GM23338 (cell line): Measurements from ENCODE around the gene OSBPL10. TPM values are rescaled to one million over a fixed set of nuclear protein-coding genes. Genes with fewer than 3 reads are reported as not detected.

Source experiments
- ATAC-seq: fragments of 200-7000 bp; cut with Tn5 transposase; 3 replicates; pipeline ENCODE4 v1.9.1; 2020
- DNase-seq: peaks from one replicate; pipeline ENCODE4 v3.0.0-alpha.2; 2015; ENCODE audit warnings: low spot score
- H2AFZ ChIP-seq: fragments of 200-600 bp; sonication (generic); 2 replicates; pipeline ENCODE4 v1.8.0; 2016; ENCODE audit warnings: antibody characterized with exemption, mild to moderate bottlenecking, moderate library complexity
- H3F3A ChIP-seq: fragments of 200-600 bp; sonication (generic); replicated peaks from 2 replicates; pipeline ENCODE4 v1.8.0; 2017; ENCODE audit warnings: antibody characterized with exemption, mixed run types, low read depth
- H3K27ac ChIP-seq: fragments of 200-600 bp; sonication (generic); 2 replicates; pipeline ENCODE4 v1.6.1; 2016; ENCODE audit warnings: low read depth
- H3K27me3 ChIP-seq: fragments of 200-600 bp; sonication (generic); 2 replicates; pipeline ENCODE4 v1.8.0; 2016; ENCODE audit warnings: mild to moderate bottlenecking, mixed run types, moderate library complexity; ENCODE audit not compliant: insufficient read depth
- H3K36me3 ChIP-seq: fragments of 200-600 bp; sonication (generic); 2 replicates; pipeline ENCODE4 v1.8.0; 2016; ENCODE audit warnings: mild to moderate bottlenecking; ENCODE audit not compliant: insufficient read depth
- H3K4me1 ChIP-seq: fragments of 200-600 bp; sonication (generic); 2 replicates; pipeline ENCODE4 v1.8.0; 2016; ENCODE audit warnings: mild to moderate bottlenecking, moderate library complexity; ENCODE audit not compliant: insufficient read depth
- H3K4me2 ChIP-seq: fragments of 200-600 bp; sonication (generic); 2 replicates; pipeline ENCODE4 v1.7.1; 2017; ENCODE audit warnings: mixed run types
- H3K4me3 ChIP-seq: fragments of 200-600 bp; sonication (generic); 2 replicates; pipeline ENCODE4 v1.6.1; 2016; ENCODE audit warnings: mixed run types
- H3K79me2 ChIP-seq: fragments of 200-600 bp; sonication (generic); replicated peaks from 2 replicates; pipeline ENCODE4 v1.8.0; 2017; ENCODE audit warnings: mild to moderate bottlenecking; ENCODE audit not compliant: insufficient read depth
- H3K9me2 ChIP-seq: fragments of 200-600 bp; sonication (generic); 2 replicates; pipeline ENCODE4 v1.8.0; 2017; ENCODE audit not compliant: insufficient read depth
- H4K20me1 ChIP-seq: fragments of 200-600 bp; sonication (generic); replicated peaks from 2 replicates; pipeline ENCODE4 v1.8.0; 2017; ENCODE audit warnings: mild to moderate bottlenecking; ENCODE audit not compliant: insufficient read depth
- H3K27ac Mint-ChIP-seq: 2 replicates; pipeline ENCODE4 v1.8.0; 2020; ENCODE audit warnings: inconsistent platforms, mild to moderate bottlenecking, moderate library complexity, mixed read lengths
- H3K27me3 Mint-ChIP-seq: 3 replicates; pipeline ENCODE4 v1.8.0; 2022; ENCODE audit warnings: low read depth, mild to moderate bottlenecking, moderate library complexity, mixed read lengths, inconsistent platforms; ENCODE audit not compliant: insufficient read depth, poor library complexity
- H3K36me3 Mint-ChIP-seq: 3 replicates; pipeline ENCODE4 v1.8.0; 2021; ENCODE audit warnings: low read depth, mild to moderate bottlenecking, inconsistent platforms, moderate library complexity, mixed read lengths
- H3K4me1 Mint-ChIP-seq: 3 replicates; pipeline ENCODE4 v1.8.0; 2020; ENCODE audit warnings: mild to moderate bottlenecking, inconsistent platforms, mixed read lengths
- H3K4me3 Mint-ChIP-seq: 3 replicates; pipeline ENCODE4 v1.8.0; 2021; ENCODE audit warnings: moderate library complexity, mild to moderate bottlenecking, inconsistent platforms, mixed read lengths
- H3K9me3 Mint-ChIP-seq: 3 replicates; pipeline ENCODE4 v1.8.0; 2020; ENCODE audit warnings: moderate library complexity, mild to moderate bottlenecking, inconsistent platforms, mixed read lengths
- CREB1 ChIP-seq: fragments of 250-450 bp; sonication (Bioruptor Pico); IDR thresholded peaks from 2 replicates; pipeline ENCODE4 v1.5.0; 2020; ENCODE audit warnings: low read depth, mild to moderate bottlenecking, moderate library complexity
- EZH2 ChIP-seq: fragments of 200-600 bp; sonication (generic); IDR thresholded peaks from one replicate; pipeline ENCODE4 v1.8.0; 2017; ENCODE audit warnings: antibody characterized with exemption, mild to moderate bottlenecking, low read depth; ENCODE audit not compliant: unreplicated experiment
- EZH2phosphoT487 ChIP-seq: fragments of 200-600 bp; sonication (generic); IDR thresholded peaks from one replicate; pipeline ENCODE4 v1.8.1; 2018; ENCODE audit warnings: antibody characterized with exemption; ENCODE audit not compliant: unreplicated experiment
- NANOG ChIP-seq: IDR thresholded peaks from 2 replicates; pipeline ENCODE4 v1.6.1; 2016; ENCODE audit warnings: antibody characterized with exemption, borderline replicate concordance
- POLR2AphosphoS5 ChIP-seq: IDR thresholded peaks from 2 replicates; pipeline ENCODE4 v1.6.1; 2016; ENCODE audit warnings: antibody characterized with exemption, low read depth
- ZNF114 ChIP-seq: fragments of 250-450 bp; sonication (Bioruptor Pico); IDR thresholded peaks from 2 replicates; pipeline ENCODE4 v1.5.0; 2020; ENCODE audit warnings: mild to moderate bottlenecking, moderate library complexity
- ZNF331 ChIP-seq: fragments of 250-450 bp; sonication (Bioruptor Pico); IDR thresholded peaks from 2 replicates; pipeline ENCODE4 v1.5.0; 2020; ENCODE audit warnings: low read depth, mild to moderate bottlenecking, moderate library complexity
- polyA plus RNA-seq: library from polyadenylated mRNA; unstranded; fragments of >200 nt; fragmentation: Nextera tagmentation; extraction: Ambion mirVana; gene quantifications from 2 replicates; pipeline ENCODE4 v1.2.1, GENCODE V29; 2016
- total RNA-seq: library from RNA; depleted of rRNA; stranded (reverse); fragments of >200 nt; shearing (Covaris generic); gene quantifications from 2 replicates; pipeline ENCODE4 v1.2.3, GENCODE V29; 2014
- TF ChIP-seq, protein P1 (sequence below): fragments of 250-450 bp; sonication (Bioruptor Pico); IDR thresholded peaks from 2 replicates; pipeline ENCODE4 v1.5.0; 2020; ENCODE audit warnings: mild to moderate bottlenecking, moderate library complexity
- TF ChIP-seq, protein P2 (sequence below): IDR thresholded peaks from 2 replicates; pipeline ENCODE4 v1.6.1; 2016; ENCODE audit warnings: antibody characterized with exemption

Gene OSBPL10
- total and polyA plus RNA-seq, 2 experiments from 2014 or later, result 23.8 to 149 TPM

DNA sequence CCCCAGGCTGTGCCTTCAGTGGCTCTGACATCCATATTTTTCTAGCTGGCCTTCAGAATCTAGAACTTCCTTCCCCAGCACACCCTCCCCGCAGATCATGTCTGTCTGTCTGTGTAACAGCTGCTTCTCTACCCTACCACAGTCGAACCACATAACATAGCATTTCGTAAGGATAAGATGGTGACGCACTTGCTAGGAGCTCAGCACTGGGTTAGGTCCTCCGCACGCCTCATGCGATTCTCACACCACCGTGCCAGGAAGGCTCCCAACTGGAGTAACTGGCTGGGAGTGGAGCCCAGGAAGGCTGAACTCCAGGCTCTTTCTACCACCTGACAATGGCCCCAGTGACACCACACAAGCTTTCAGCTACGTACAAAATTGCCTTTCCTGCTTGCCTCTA is 279.8 kb downstream of the OSBPL10 start:
- Mint-ChIP-seq H3K9me3 (no peaks in the 10 kb centered on the region; the same call in 2 of the 3 replicates), H3K36me3 (peaks cover 42% of the 10 kb centered on the region), H3K27me3 (peaks cover 12% of the 10 kb centered on the region), H3K4me1 (peaks cover 13% of the 10 kb centered on the region), H3K27ac (no peak overlapping the region), H3K4me3 (no peak overlapping the region)
- no peak overlapping the region for H3K4me3 ChIP-seq
- H3K4me1 ChIP-seq, result peaks cover 3% of the 10 kb centered on the region; the same call in 1 of the 2 replicates
- H3K27me3 ChIP-seq, result no peaks in the 10 kb centered on the region
- H4K20me1 ChIP-seq, result 0 out of 2 replicates have a peak, but pooled peaks cover 5% of the 10 kb centered on the region
- H3K79me2 ChIP-seq, result peaks cover 12% of the 10 kb centered on the region
- no peak overlapping the region for H3K27ac ChIP-seq
- H3K36me3 ChIP-seq, result 0 out of 2 replicates have a peak, but pooled peaks cover 16% of the 10 kb centered on the region
- TF ChIP-seq CREB1 (CRISPR knock-in tag) (no peak), ZNF331 (CRISPR knock-in tag) (no peak), ZNF114 (CRISPR knock-in tag) (no peak), EZH2 (no peak), EZH2phosphoT487 (no peak), NANOG (no peak), POLR2AphosphoS5 (no peak)
- TF ChIP-seq, protein P1, sequence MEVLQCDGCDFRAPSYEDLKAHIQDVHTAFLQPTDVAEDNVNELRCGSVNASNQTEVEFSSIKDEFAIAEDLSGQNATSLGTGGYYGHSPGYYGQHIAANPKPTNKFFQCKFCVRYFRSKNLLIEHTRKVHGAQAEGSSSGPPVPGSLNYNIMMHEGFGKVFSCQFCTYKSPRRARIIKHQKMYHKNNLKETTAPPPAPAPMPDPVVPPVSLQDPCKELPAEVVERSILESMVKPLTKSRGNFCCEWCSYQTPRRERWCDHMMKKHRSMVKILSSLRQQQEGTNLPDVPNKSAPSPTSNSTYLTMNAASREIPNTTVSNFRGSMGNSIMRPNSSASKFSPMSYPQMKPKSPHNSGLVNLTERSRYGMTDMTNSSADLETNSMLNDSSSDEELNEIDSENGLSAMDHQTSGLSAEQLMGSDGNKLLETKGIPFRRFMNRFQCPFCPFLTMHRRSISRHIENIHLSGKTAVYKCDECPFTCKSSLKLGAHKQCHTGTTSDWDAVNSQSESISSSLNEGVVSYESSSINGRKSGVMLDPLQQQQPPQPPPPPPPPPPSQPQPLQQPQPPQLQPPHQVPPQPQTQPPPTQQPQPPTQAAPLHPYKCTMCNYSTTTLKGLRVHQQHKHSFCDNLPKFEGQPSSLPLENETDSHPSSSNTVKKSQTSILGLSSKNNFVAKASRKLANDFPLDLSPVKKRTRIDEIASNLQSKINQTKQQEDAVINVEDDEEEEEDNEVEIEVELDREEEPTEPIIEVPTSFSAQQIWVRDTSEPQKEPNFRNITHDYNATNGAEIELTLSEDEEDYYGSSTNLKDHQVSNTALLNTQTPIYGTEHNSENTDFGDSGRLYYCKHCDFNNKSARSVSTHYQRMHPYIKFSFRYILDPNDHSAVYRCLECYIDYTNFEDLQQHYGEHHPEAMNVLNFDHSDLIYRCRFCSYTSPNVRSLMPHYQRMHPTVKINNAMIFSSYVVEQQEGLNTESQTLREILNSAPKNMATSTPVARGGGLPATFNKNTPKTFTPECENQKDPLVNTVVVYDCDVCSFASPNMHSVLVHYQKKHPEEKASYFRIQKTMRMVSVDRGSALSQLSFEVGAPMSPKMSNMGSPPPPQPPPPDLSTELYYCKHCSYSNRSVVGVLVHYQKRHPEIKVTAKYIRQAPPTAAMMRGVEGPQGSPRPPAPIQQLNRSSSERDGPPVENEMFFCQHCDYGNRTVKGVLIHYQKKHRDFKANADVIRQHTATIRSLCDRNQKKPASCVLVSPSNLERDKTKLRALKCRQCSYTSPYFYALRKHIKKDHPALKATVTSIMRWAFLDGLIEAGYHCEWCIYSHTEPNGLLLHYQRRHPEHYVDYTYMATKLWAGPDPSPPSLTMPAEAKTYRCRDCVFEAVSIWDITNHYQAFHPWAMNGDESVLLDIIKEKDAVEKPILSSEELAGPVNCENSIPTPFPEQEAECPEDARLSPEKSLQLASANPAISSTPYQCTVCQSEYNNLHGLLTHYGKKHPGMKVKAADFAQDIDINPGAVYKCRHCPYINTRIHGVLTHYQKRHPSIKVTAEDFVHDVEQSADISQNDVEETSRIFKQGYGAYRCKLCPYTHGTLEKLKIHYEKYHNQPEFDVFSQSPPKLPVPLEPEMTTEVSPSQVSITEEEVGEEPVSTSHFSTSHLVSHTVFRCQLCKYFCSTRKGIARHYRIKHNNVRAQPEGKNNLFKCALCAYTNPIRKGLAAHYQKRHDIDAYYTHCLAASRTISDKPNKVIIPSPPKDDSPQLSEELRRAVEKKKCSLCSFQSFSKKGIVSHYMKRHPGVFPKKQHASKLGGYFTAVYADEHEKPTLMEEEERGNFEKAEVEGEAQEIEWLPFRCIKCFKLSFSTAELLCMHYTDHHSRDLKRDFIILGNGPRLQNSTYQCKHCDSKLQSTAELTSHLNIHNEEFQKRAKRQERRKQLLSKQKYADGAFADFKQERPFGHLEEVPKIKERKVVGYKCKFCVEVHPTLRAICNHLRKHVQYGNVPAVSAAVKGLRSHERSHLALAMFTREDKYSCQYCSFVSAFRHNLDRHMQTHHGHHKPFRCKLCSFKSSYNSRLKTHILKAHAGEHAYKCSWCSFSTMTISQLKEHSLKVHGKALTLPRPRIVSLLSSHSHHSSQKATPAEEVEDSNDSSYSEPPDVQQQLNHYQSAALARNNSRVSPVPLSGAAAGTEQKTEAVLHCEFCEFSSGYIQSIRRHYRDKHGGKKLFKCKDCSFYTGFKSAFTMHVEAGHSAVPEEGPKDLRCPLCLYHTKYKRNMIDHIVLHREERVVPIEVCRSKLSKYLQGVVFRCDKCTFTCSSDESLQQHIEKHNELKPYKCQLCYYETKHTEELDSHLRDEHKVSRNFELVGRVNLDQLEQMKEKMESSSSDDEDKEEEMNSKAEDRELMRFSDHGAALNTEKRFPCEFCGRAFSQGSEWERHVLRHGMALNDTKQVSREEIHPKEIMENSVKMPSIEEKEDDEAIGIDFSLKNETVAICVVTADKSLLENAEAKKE (CRISPR knock-in tag), result no peak
- TF ChIP-seq, protein P2, sequence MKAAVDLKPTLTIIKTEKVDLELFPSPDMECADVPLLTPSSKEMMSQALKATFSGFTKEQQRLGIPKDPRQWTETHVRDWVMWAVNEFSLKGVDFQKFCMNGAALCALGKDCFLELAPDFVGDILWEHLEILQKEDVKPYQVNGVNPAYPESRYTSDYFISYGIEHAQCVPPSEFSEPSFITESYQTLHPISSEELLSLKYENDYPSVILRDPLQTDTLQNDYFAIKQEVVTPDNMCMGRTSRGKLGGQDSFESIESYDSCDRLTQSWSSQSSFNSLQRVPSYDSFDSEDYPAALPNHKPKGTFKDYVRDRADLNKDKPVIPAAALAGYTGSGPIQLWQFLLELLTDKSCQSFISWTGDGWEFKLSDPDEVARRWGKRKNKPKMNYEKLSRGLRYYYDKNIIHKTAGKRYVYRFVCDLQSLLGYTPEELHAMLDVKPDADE, result no peak
- no peaks in the 10 kb centered on the region for H3F3A ChIP-seq
- H3K4me2 ChIP-seq, result no peak overlapping the region
- H2AFZ ChIP-seq, result no peak overlapping the region
- ATAC-seq, result no peak
- H3K9me2 ChIP-seq, result peaks cover 18% of the 10 kb centered on the region; the same call in 1 of the 2 replicates
- no peak for DNase-seq
